Measurements from ENCODE around the gene CACYBP.

The CACYBP gene

GRCh38 chr1:174995916-174996315 is 3.8 kb upstream of the CACYBP start:
- no peak for TF ChIP-seq CTCF (IDR thresholded peaks at IDR 0.05; ENCODE audit: insufficient read depth, low read depth, low read length, missing control alignments)
- DNase-seq (ENCODE audit: low read depth), result no peak
- H3K4me3 ChIP-seq (ENCODE audit: low read depth, low read length), result no peak overlapping the region

- no peak overlapping the region for H3K4me3 ChIP-seq (ENCODE audit: low read depth, low read length)
- no peak for TF ChIP-seq CTCF (IDR thresholded peaks at IDR 0.05; ENCODE audit: insufficient read depth, low read depth, low read length, missing control alignments)
- DNase-seq (ENCODE audit: low read depth), result no peak
These were observed 3.3 kb upstream of the CACYBP start for GRCh38 chr1:174996476-174996875.

GRCh38 chr1:174997041-174997440 is 2.7 kb upstream of the CACYBP start:
- no peak overlapping the region for H3K4me3 ChIP-seq (ENCODE audit: low read depth, low read length)
- DNase-seq (ENCODE audit: low read depth), result no peak
- TF ChIP-seq CTCF (IDR thresholded peaks at IDR 0.05; ENCODE audit: insufficient read depth, low read depth, low read length, missing control alignments), result no peak

- H3K4me3 ChIP-seq (ENCODE audit: low read depth, low read length), result peak overlapping the region; percentile 90
- DNase-seq (ENCODE audit: low read depth), result peak; percentile 85
- TF ChIP-seq CTCF (IDR thresholded peaks at IDR 0.05; ENCODE audit: insufficient read depth, low read depth, low read length, missing control alignments), result peak; percentile 74
These were observed 1.1 kb upstream of the CACYBP start for GRCh38 chr1:174998569-174999215.

GRCh38 chr1:174999216-174999935 is 371 bp upstream of the CACYBP start:
- no peak for TF ChIP-seq CTCF (IDR thresholded peaks at IDR 0.05; ENCODE audit: insufficient read depth, low read depth, low read length, missing control alignments)
- peak overlapping the region; percentile 97 for H3K4me3 ChIP-seq (ENCODE audit: low read depth, low read length)
- DNase-seq (ENCODE audit: low read depth), result peak; percentile 99

- TF ChIP-seq CTCF (IDR thresholded peaks at IDR 0.05; ENCODE audit: insufficient read depth, low read depth, low read length, missing control alignments), result no peak
- peak overlapping the region; percentile 97 for H3K4me3 ChIP-seq (ENCODE audit: low read depth, low read length)
- peak; percentile 27 for DNase-seq (ENCODE audit: low read depth)
These were observed 995 bp downstream of the CACYBP start for GRCh38 chr1:175000697-175001187.
